HepG2 (cell line): ENCODE data around the gene COBLL1. TPM values are rescaled to one million over a fixed set of nuclear protein-coding genes. Genes with fewer than 3 reads are reported as not detected.

Source experiments
- EHMT2 ChIP-seq: fragments of 200-600 bp; sonication (generic); IDR thresholded peaks from 2 replicates; pipeline ENCODE4 v1.7.0; 2017; ENCODE audit warnings: antibody characterized with exemption, low read depth, low read length, borderline replicate concordance
- ELF4 ChIP-seq: sonication (generic); formaldehyde crosslinking; IDR thresholded peaks from 2 replicates; pipeline ENCODE4 v1.5.0; 2020; ENCODE audit warnings: missing genetic modification reagents, mild to moderate bottlenecking, moderate library complexity, borderline replicate concordance
- GABPB1 ChIP-seq: IDR thresholded peaks from 2 replicates; pipeline ENCODE4 v1.6.1; 2016; ENCODE audit warnings: mild to moderate bottlenecking, missing genetic modification reagents, moderate library complexity, missing compliant biosample characterization
- HNF1A ChIP-seq, 2 experiments: sonication (generic) in 1 of 2; formaldehyde crosslinking in 1 of 2; IDR thresholded peaks; 2 replicates each; pipeline versions ENCODE4 v1.4.0 to v1.6.1; 2016 to 2020; ENCODE audit warnings: borderline replicate concordance in 1 of 2, low read depth in 1 of 2, mild to moderate bottlenecking in 1 of 2, missing genetic modification reagents in 1 of 2
- MTF2 ChIP-seq: sonication (generic); formaldehyde crosslinking; IDR thresholded peaks from 2 replicates; pipeline ENCODE4 v1.5.0; 2020; ENCODE audit warnings: missing genetic modification reagents, borderline replicate concordance
- MXD4 ChIP-seq: IDR thresholded peaks from 2 replicates; pipeline ENCODE4 v1.6.1; 2016; ENCODE audit warnings: mild to moderate bottlenecking, missing biosample characterization, missing genetic modification reagents
- NONO ChIP-seq, 2 experiments: fragments of 450-650 bp in 1 of 2; sonication (generic) in 1 of 2; formaldehyde crosslinking in 1 of 2; IDR thresholded peaks in 1 of 2; conservative IDR thresholded peaks in 1 of 2; 2 replicates each; pipeline versions ENCODE4 v1.6.1 to v1.8.0; 2017 to 2022; ENCODE audit warnings: mild to moderate bottlenecking in 1 of 2, missing genetic modification reagents in 1 of 2, moderate library complexity in 1 of 2
- PHF21A ChIP-seq: sonication (generic); formaldehyde crosslinking; IDR thresholded peaks from 2 replicates; pipeline ENCODE4 v1.5.0; 2020; ENCODE audit warnings: mild to moderate bottlenecking, missing genetic modification reagents
- POGK ChIP-seq: sonication (generic); formaldehyde crosslinking; conservative IDR thresholded peaks from 2 replicates; pipeline ENCODE4 v1.8.0; 2022; ENCODE audit warnings: mild to moderate bottlenecking, moderate library complexity, missing genetic modification reagents
- POGZ ChIP-seq: sonication (generic); formaldehyde crosslinking; IDR thresholded peaks from 2 replicates; pipeline ENCODE4 v1.4.0; 2020; ENCODE audit warnings: mild to moderate bottlenecking, missing genetic modification reagents
- SIX4 ChIP-seq: sonication (generic); formaldehyde crosslinking; IDR thresholded peaks from 2 replicates; pipeline ENCODE4 v1.4.0; 2020; ENCODE audit warnings: missing genetic modification reagents
- TEF ChIP-seq: sonication (generic); formaldehyde crosslinking; IDR thresholded peaks from 2 replicates; pipeline ENCODE4 v1.5.0; 2020; ENCODE audit warnings: missing genetic modification reagents
- ZBTB7B ChIP-seq: sonication (generic); formaldehyde crosslinking; IDR thresholded peaks from 2 replicates; pipeline ENCODE4 v1.4.0; 2020; ENCODE audit warnings: missing genetic modification reagents
- ZNF12 ChIP-seq: sonication (generic); formaldehyde crosslinking; IDR thresholded peaks from 2 replicates; pipeline ENCODE4 v1.5.0; 2020; ENCODE audit warnings: missing genetic modification reagents
- ZNF253 ChIP-seq: sonication (generic); formaldehyde crosslinking; IDR thresholded peaks from 2 replicates; pipeline ENCODE4 v1.8.0; 2022; ENCODE audit warnings: mild to moderate bottlenecking, missing genetic modification reagents, borderline replicate concordance
- ZNF331 ChIP-seq: sonication (generic); formaldehyde crosslinking; IDR thresholded peaks from 2 replicates; pipeline ENCODE4 v1.4.0; 2020; ENCODE audit warnings: missing genetic modification reagents
- ZSCAN21 ChIP-seq: sonication (generic); formaldehyde crosslinking; IDR thresholded peaks from 2 replicates; pipeline ENCODE4 v1.8.0; 2022; ENCODE audit warnings: mild to moderate bottlenecking, missing genetic modification reagents, moderate library complexity, borderline replicate concordance
- ZSCAN25 ChIP-seq: sonication (generic); formaldehyde crosslinking; IDR thresholded peaks from 2 replicates; pipeline ENCODE4 v1.8.0; 2022; ENCODE audit warnings: mild to moderate bottlenecking, missing genetic modification reagents
- polyA plus RNA-seq, 8 experiments: library from polyadenylated mRNA; depleted of rRNA in 3 of 8; stranded (reverse) in 7 of 8; unstranded in 1 of 8; fragments of >200 nt; fragmentation: Illumina TruSeq in 4 of 8; extraction: Trizol in 4 of 8; gene quantifications; 2 replicates each; pipeline versions ENCODE4 v1.2.1 to v1.2.3, GENCODE V29; 2011 to 2016; ENCODE audit warnings: low read depth in 4 of 8, missing spikeins in 1 of 8, mixed read lengths in 1 of 8; ENCODE audit not compliant: insufficient read depth in 1 of 8
- total RNA-seq, 5 experiments: library from RNA; depleted of rRNA; stranded (reverse); fragments of >200 nt; fragmentation: Illumina TruSeq; extraction: Trizol; gene quantifications; 2 replicates each; pipeline ENCODE4 v1.2.3, GENCODE V29; 2016; ENCODE audit warnings: low read depth in 1 of 5
- TF ChIP-seq, protein P1 (sequence below): sonication (generic); formaldehyde crosslinking; IDR thresholded peaks from 2 replicates; pipeline ENCODE4 v1.5.0; 2020; ENCODE audit warnings: missing genetic modification reagents
- TF ChIP-seq, protein P2 (sequence below): sonication (generic); formaldehyde crosslinking; conservative IDR thresholded peaks from 2 replicates; pipeline ENCODE4 v1.5.0; 2020; ENCODE audit warnings: missing genetic modification reagents

COBLL1 gene
- total and polyA plus RNA-seq, 2 of the 13 experiments (the other 11 are each of a cell fraction or from before 2014, with no cell fraction given) = 32.6 to 86.8 TPM

DNA sequence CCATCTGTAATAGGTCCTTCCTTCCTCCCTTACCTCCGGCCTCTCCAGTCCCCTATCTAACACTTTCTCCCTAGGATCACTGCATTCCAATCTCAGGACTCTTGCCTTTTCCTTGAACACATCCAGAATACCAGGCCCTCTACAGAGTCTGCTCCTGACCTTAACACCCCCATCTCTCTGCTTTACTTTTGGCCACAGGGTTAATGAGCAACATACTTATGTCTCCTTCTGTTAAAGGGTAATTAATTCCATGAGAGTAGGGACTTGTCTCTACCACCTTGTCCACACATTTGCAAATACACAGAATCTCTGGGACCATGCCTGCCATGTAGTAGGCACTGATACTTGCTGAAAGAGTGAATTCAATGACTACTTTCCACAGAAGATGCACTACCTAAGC is 94.9 kb downstream of the COBLL1 start (continued):
- TF ChIP-seq POGK (0 out of 2 replicates have a peak, but pooled peaks have one; percentile 33), TEF (CRISPR knock-in tag) (no peak), GABPB1 (CRISPR knock-in tag) (no peak), ZBTB7B (CRISPR knock-in tag) (no peak), MXD4 (no peak), HNF1A (IDR thresholded peaks at IDR 0.05; ENCODE audit: low read depth) (no peak), HNF1A (CRISPR knock-in tag; IDR thresholded peaks at IDR 0.05; ENCODE audit: borderline replicate concordance) (no peak), ZNF12 (CRISPR knock-in tag) (peak; percentile 74), PHF21A (CRISPR knock-in tag) (no peak), ZSCAN21 (no peak), ZSCAN25 (CRISPR knock-in tag) (no peak), SIX4 (CRISPR knock-in tag) (no peak), POGZ (CRISPR knock-in tag) (peak; percentile 24; the same call in 1 of the 2 replicates), MTF2 (CRISPR knock-in tag) (no peak), EHMT2 (no peak), ELF4 (0 out of 2 replicates have a peak, but pooled peaks have one; percentile 43), ZNF331 (no peak), NONO (IDR thresholded peaks at IDR 0.05) (no peak), NONO (CRISPR knock-in tag; conservative IDR thresholded peaks at IDR 0.05) (no peak), ZNF253 (CRISPR knock-in tag) (no peak)
- TF ChIP-seq, protein P1, sequence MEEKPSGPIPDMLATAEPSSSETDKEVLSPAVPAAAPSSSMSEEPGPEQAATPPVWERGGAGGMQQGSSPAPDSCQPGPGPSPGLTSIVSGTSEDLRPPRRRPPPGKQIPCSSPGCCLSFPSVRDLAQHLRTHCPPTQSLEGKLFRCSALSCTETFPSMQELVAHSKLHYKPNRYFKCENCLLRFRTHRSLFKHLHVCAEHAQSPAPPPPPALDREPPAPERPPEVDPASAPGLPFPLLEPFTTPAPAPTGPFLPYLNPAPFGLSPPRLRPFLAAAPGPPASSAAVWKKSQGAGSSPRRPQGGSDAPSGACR (CRISPR knock-in tag) = 0 out of 2 replicates have a peak, but pooled peaks have one; percentile 25
- TF ChIP-seq, protein P2, sequence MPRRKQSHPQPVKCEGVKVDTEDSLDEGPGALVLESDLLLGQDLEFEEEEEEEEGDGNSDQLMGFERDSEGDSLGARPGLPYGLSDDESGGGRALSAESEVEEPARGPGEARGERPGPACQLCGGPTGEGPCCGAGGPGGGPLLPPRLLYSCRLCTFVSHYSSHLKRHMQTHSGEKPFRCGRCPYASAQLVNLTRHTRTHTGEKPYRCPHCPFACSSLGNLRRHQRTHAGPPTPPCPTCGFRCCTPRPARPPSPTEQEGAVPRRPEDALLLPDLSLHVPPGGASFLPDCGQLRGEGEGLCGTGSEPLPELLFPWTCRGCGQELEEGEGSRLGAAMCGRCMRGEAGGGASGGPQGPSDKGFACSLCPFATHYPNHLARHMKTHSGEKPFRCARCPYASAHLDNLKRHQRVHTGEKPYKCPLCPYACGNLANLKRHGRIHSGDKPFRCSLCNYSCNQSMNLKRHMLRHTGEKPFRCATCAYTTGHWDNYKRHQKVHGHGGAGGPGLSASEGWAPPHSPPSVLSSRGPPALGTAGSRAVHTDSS = no peak
